ENCODE data around the gene FANCD2. TPM values are rescaled to one million over a fixed set of nuclear protein-coding genes. Genes with fewer than 3 reads are reported as not detected.
A peak's percentile ranks its signal among the peaks of the same experiment; 100 is the strongest.
"Not testable (repeated sequence)": the region's sequence is repeated elsewhere in the genome, so short reads cannot be mapped to it uniquely, and the experiment has no call there.

The FANCD2 gene
- total RNA-seq, 4 donors from 2014 or later, result 4.9 to 23.2 (median 10.5) TPM

DNA sequence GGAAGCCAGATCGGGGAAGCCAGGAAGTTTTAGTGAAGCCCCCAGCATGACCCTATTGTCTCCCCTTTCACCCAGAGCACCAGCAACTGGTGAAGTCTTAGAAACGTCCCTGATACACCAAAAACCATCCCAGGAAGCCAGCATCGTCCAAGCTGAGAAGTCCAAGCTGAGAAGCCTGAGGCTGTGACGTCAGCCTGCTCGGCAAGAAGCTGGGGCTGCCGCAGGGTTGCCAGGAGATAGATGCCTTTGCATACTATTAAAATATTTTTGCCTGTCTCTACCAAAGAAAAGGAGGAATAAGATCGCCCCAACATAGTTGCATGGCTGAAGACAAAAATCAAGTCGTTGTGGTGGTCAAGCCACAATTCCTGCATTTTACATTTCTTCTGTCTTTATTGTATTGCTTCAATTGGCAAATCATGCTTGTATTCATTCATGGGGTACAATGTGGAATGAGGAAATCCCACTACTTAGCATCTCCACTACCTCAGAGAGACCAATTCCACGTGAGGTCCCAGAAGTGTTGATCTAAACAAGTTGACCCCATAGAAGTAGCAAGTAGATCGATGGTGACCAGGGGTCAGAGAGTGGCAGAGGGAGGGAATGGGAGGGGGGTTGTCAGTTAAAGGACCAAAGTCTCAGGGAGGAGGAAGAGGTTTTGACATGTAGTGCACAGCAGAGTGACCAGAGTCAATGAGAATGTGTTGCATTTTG, 20.0 kb upstream of the FANCD2 start:
- WGBS, result 64% methylated on average over 10 of the region's 10 CpGs
- Histone ChIP-seq H3K4me3 (no peak overlapping the region), H3K36me3 (no peaks in the 10 kb centered on the region), H3K4me1 (peaks cover 31% of the 10 kb centered on the region), H3K27ac (no peak overlapping the region), H3K27me3 (no peaks in the 10 kb centered on the region), H3K9me3 (no peaks in the 10 kb centered on the region)
- TF ChIP-seq, protein P1, sequence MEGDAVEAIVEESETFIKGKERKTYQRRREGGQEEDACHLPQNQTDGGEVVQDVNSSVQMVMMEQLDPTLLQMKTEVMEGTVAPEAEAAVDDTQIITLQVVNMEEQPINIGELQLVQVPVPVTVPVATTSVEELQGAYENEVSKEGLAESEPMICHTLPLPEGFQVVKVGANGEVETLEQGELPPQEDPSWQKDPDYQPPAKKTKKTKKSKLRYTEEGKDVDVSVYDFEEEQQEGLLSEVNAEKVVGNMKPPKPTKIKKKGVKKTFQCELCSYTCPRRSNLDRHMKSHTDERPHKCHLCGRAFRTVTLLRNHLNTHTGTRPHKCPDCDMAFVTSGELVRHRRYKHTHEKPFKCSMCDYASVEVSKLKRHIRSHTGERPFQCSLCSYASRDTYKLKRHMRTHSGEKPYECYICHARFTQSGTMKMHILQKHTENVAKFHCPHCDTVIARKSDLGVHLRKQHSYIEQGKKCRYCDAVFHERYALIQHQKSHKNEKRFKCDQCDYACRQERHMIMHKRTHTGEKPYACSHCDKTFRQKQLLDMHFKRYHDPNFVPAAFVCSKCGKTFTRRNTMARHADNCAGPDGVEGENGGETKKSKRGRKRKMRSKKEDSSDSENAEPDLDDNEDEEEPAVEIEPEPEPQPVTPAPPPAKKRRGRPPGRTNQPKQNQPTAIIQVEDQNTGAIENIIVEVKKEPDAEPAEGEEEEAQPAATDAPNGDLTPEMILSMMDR (IDR thresholded peaks at IDR 0.05), result no peak
- no peak for TF ChIP-seq POLR2A (IDR thresholded peaks at IDR 0.05)
- no peak for TF ChIP-seq POLR2AphosphoS5 (IDR thresholded peaks at IDR 0.05)
- TF ChIP-seq EP300 (IDR thresholded peaks at IDR 0.05), result no peak
- DNase-seq (ENCODE audit: low spot score in 2 of 2), result no peak

DNA sequence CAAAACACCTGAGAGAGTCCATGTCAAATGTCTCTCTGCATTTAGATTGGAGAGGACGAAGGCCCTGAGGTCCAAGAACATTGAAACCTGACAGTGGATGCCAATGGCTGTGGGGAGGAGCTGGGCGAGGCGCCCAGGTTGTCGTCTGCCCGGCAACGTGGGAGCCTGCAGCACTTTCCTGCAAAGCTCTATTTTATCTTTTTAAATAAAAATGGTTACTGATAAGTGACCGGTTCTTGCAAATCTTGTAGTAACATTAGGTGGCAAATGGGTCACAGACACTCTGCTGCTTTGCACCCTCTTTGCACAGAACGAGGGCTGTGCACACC, 19.5 kb upstream of the FANCD2 start:
- DNase-seq (ENCODE audit: low spot score in 2 of 2), result no peak
- WGBS, result 51% methylated on average over 8 of the region's 8 CpGs
- peaks cover 36% of the 10 kb centered on the region for H3K4me1 ChIP-seq

DNA sequence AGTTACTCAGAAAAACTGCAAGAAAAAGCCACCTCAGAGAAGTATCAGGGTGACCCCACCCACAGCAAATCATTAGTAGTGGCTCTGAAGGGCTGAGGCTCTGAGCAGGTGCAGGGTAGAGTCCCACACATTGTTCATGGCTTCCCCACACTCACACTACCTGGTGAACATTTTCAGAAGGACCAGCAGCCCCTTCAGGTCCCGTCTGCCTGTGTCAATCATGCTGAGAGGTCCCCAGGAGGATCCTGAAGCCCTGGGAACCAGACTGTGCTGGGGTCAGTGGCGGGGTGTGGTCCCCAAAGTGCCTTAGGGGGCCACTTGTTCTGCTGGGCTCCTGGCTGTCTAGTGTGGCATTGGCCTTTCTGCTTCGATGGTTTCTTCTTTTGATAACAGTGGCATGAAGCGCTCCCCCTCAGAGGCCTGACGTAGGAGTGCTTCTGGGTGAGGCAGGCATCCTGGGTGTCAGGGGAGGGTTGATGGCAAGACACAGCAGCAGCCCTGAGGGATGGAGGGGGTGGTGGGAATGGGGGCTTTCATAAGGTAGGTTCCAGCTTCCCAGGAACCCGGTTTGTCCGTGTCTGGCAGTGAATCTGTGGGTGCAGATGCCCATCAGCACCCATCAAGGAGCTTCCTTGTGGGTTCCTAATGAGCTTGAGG, 19.0 kb upstream of the FANCD2 start:
- Histone ChIP-seq H3K36me3 (no peaks in the 10 kb centered on the region), H3K4me1 (peaks cover 37% of the 10 kb centered on the region), H3K27ac (no peak overlapping the region), H3K4me3 (no peak overlapping the region), H3K27me3 (no peaks in the 10 kb centered on the region), H3K9me3 (no peaks in the 10 kb centered on the region)
- DNase-seq (ENCODE audit: low spot score in 2 of 2), result no peak
- 72% methylated on average over 3 of the region's 7 CpGs for WGBS
- TF ChIP-seq POLR2A (IDR thresholded peaks at IDR 0.05) (no peak), POLR2AphosphoS5 (IDR thresholded peaks at IDR 0.05) (no peak), EP300 (IDR thresholded peaks at IDR 0.05) (no peak)
- TF ChIP-seq, protein P1 (IDR thresholded peaks at IDR 0.05), result no peak

More for the DNA sequence above, 19.5 kb upstream of the FANCD2 start:
- Histone ChIP-seq H3K4me3 (no peak overlapping the region), H3K36me3 (no peaks in the 10 kb centered on the region), H3K9me3 (no peaks in the 10 kb centered on the region), H3K27me3 (no peaks in the 10 kb centered on the region), H3K27ac (no peak overlapping the region)
- no peak for TF ChIP-seq EP300 (IDR thresholded peaks at IDR 0.05)
- TF ChIP-seq, protein P1 (IDR thresholded peaks at IDR 0.05), result no peak
- TF ChIP-seq POLR2A (IDR thresholded peaks at IDR 0.05), result no peak
- no peak for TF ChIP-seq POLR2AphosphoS5 (IDR thresholded peaks at IDR 0.05)

DNA sequence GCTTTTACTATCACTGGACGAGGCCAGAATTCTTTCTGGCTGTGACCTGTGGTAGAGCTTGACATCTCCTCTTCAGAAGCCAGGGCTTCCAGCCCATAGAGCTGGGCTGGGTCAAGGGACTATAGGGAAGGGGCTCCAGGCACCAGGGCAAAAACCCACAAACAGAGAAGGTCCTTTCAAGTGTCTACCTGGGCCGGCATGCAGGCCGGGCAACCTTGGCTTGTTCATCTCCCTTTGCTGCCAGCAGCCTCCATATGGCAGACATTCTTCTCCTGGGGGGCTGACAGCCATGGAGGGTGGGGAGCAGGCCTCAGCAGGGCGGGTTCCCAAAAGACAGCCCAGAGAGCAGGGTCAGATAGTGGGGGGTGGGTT, 18.0 kb upstream of the FANCD2 start:
- not testable (repeated sequence) for H3K9me3 ChIP-seq; DNase-seq (ENCODE audit: low spot score in 2 of 2); H3K27me3 ChIP-seq; H3K36me3 ChIP-seq; H3K27ac ChIP-seq; H3K4me3 ChIP-seq
- 86% methylated on average over 2 of the region's 4 CpGs for WGBS
- H3K4me1 ChIP-seq, result peaks cover 37% of the 10 kb centered on the region

DNA sequence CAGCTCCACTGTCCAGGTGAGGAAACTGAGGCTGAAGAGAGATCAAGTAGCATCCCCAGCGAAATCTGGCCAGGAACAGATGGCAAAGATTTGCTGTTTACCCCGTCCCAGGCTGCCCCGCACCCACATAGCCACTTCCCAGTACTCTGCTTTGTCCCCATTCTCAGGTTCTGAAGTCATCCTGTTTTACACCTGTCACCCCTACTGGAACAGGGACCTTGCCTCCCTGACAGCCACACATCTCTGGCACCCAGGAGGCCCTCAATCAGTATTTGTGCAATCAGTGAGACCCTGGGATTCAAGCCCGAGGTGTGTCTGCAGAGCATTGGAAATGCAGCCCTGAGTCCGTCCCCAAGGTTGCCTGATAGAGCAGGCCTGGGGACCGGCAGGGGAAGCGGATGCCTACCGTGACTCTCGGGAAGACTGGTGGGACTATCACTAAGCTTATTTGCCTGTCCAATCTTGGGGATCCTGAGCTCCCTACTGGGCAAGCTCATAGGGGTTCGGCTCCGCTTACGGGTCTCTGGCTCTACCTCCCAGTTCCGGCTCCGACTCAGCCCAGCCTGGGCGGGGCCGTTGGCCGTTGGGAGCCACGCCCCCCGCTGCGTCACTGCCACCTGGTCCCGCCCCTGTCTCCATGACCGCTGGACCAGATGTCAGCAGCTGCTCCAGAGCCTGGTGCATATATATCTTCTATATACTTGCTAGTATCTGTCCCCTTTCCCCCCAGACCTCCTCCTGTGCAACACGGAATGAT, 17.5 kb upstream of the FANCD2 start:
- H3K4me3 ChIP-seq, result peak overlapping the region; percentile 55
- no peaks in the 10 kb centered on the region for H3K9me3 ChIP-seq
- peaks cover 37% of the 10 kb centered on the region for H3K4me1 ChIP-seq
- no peak overlapping the region for H3K27ac ChIP-seq
- DNase-seq (ENCODE audit: low spot score in 2 of 2), result peak; percentile 94
- WGBS, result 7% methylated on average over 9 of the region's 23 CpGs
- H3K36me3 ChIP-seq, result no peaks in the 10 kb centered on the region
- H3K27me3 ChIP-seq, result no peaks in the 10 kb centered on the region
- TF ChIP-seq, protein P1 (IDR thresholded peaks at IDR 0.05), result no peak
- TF ChIP-seq POLR2AphosphoS5 (IDR thresholded peaks at IDR 0.05) (no peak), POLR2A (IDR thresholded peaks at IDR 0.05) (no peak), EP300 (IDR thresholded peaks at IDR 0.05) (no peak)

Data from suprapubic skin (tissue), 4 donors.